Ectodermal cell (in vitro differentiated cells): Measurements from ENCODE around the gene COQ8B. TPM values are rescaled to one million over a fixed set of nuclear protein-coding genes. Genes with fewer than 3 reads are reported as not detected.
"Not testable (repeated sequence)": the region's sequence is repeated elsewhere in the genome, so short reads cannot be mapped to it uniquely, and the experiment has no call there.

Source experiments
- H3K27ac ChIP-seq: 2 replicates; pipeline ENCODE4 v1.7.0; 2013; ENCODE audit warnings: mild to moderate bottlenecking, low read depth, low read length; ENCODE audit not compliant: insufficient read depth, poor library complexity, severe bottlenecking
- H3K27me3 ChIP-seq: 2 replicates; pipeline ENCODE4 v1.7.0; 2013; ENCODE audit warnings: mild to moderate bottlenecking, low read length; ENCODE audit not compliant: insufficient read depth, control insufficient read depth, poor library complexity, severe bottlenecking
- H3K36me3 ChIP-seq: one replicate; pipeline ENCODE4 v1.7.0; 2013; ENCODE audit warnings: low read length; ENCODE audit not compliant: control insufficient read depth, insufficient read depth
- H3K4me1 ChIP-seq: one replicate; pipeline ENCODE4 v1.7.0; 2013; ENCODE audit warnings: low read length; ENCODE audit not compliant: control insufficient read depth, insufficient read depth
- H3K4me3 ChIP-seq: 2 replicates; pipeline ENCODE4 v1.7.0; 2013; ENCODE audit warnings: low read depth, low read length, control low read depth; ENCODE audit not compliant: insufficient read depth
- H3K9me3 ChIP-seq: 2 replicates; pipeline ENCODE4 v1.7.0; 2013; ENCODE audit warnings: mild to moderate bottlenecking, low read length, moderate library complexity; ENCODE audit not compliant: control insufficient read depth
- WGBS, 2 experiments: methylation state at CpG; one replicate each; pipeline ENCODE4 v1.1.7; 2013; ENCODE audit warnings: missing lambda C conversion rate in 2 of 2; 5-methylcytosine and 5-hydroxymethylcytosine counted together
- polyA plus RNA-seq, 4 experiments: library from polyadenylated mRNA; stranded (reverse); fragments of 50-300 nt; gene quantifications; one replicate each; pipeline ENCODE4 v1.2.3, GENCODE V29; 2013

COQ8B gene
- 59.3 TPM for polyA plus RNA-seq (2013, experiment 1 of 4)
- 62.8 TPM for polyA plus RNA-seq (2013, experiment 2 of 4)
- polyA plus RNA-seq (2013, experiment 3 of 4) = 45.9 TPM
- 48.4 TPM for polyA plus RNA-seq (2013, experiment 4 of 4)

- Histone ChIP-seq H3K4me3 (peak within 1 kb of the TSS; percentile 93), H3K36me3 (peaks cover 7% of the 10 kb centered on the region), H3K27ac (peak within 1 kb of the TSS; percentile 77), H3K27me3 (no peaks in the 10 kb centered on the region), H3K4me1 (peaks cover 13% of the 10 kb centered on the region), H3K9me3 (no peaks in the 10 kb centered on the region)
- 0 to 1% methylated on average over 76 of the region's 76 CpGs for WGBS, 2 experiments
Measured at GRCh38 chr19:40716482-40717324, at the start of gene COQ8B, which contains the start of gene ITPKC. COQ8B (minus strand) TSS chr19:40716886; CDS start chr19:40714632, 2,254 bp downstream. ITPKC (plus strand) TSS chr19:40717112; CDS start chr19:40717136, 24 bp downstream.

GRCh38 chr19:40766385-40766784, 49.7 kb upstream of the COQ8B start:
- not testable (repeated sequence) for H3K9me3 ChIP-seq, H3K4me1 ChIP-seq, H3K27me3 ChIP-seq, H3K4me3 ChIP-seq, H3K27ac ChIP-seq
- 94 to 95% methylated on average over 13 of the region's 13 CpGs for WGBS, 2 experiments
- H3K36me3 ChIP-seq = peaks cover 45% of the 10 kb centered on the region

- Histone ChIP-seq H3K27ac (no peak overlapping the region), H3K27me3 (no peaks in the 10 kb centered on the region), H3K9me3 (no peaks in the 10 kb centered on the region), H3K4me1 (no peaks in the 10 kb centered on the region), H3K4me3 (no peak overlapping the region), H3K36me3 (peaks cover 69% of the 10 kb centered on the region)
- 95 to 97% methylated on average over 10 of the region's 10 CpGs for WGBS, 2 experiments
Measured at GRCh38 chr19:40763963-40764362, 47.3 kb upstream of the COQ8B start.

- Histone ChIP-seq H3K4me1 (no peaks in the 10 kb centered on the region), H3K27me3 (no peaks in the 10 kb centered on the region), H3K36me3 (peaks cover 72% of the 10 kb centered on the region), H3K4me3 (no peak overlapping the region), H3K9me3 (no peaks in the 10 kb centered on the region), H3K27ac (no peak overlapping the region)
- WGBS, 2 experiments = 94 to 95% methylated on average over 7 of the region's 7 CpGs
Measured at GRCh38 chr19:40763526-40763925, 46.8 kb upstream of the COQ8B start.

- Histone ChIP-seq H3K36me3 (peaks cover 77% of the 10 kb centered on the region), H3K27ac (no peak overlapping the region), H3K4me3 (no peak overlapping the region), H3K9me3 (no peaks in the 10 kb centered on the region), H3K27me3 (no peaks in the 10 kb centered on the region), H3K4me1 (no peaks in the 10 kb centered on the region)
- 92 to 96% methylated on average over 16 to 17 of the region's 17 CpGs for WGBS, 2 experiments
Measured at GRCh38 chr19:40762754-40763470, 46.2 kb upstream of the COQ8B start.

- Histone ChIP-seq H3K36me3 (peaks cover 72% of the 10 kb centered on the region), H3K27ac (no peak overlapping the region), H3K4me1 (peaks cover 5% of the 10 kb centered on the region), H3K9me3 (no peaks in the 10 kb centered on the region), H3K4me3 (no peak overlapping the region), H3K27me3 (no peaks in the 10 kb centered on the region)
- WGBS, 2 experiments = 95 to 96% methylated on average over 13 of the region's 13 CpGs
Measured at GRCh38 chr19:40759352-40759751, 42.7 kb upstream of the COQ8B start.

GRCh38 chr19:40758491-40758890, 41.8 kb upstream of the COQ8B start:
- Histone ChIP-seq H3K4me1 (peaks cover 6% of the 10 kb centered on the region), H3K27me3 (no peaks in the 10 kb centered on the region), H3K4me3 (no peak overlapping the region), H3K36me3 (peaks cover 70% of the 10 kb centered on the region), H3K27ac (no peak overlapping the region), H3K9me3 (no peaks in the 10 kb centered on the region)
- WGBS, 2 experiments = 91 to 100% methylated on average over 3 of the region's 3 CpGs

- H3K4me3 ChIP-seq = no peak overlapping the region
- H3K27me3 ChIP-seq = no peaks in the 10 kb centered on the region
- no peaks in the 10 kb centered on the region for H3K9me3 ChIP-seq
- no peak overlapping the region for H3K27ac ChIP-seq
- WGBS, 2 experiments = 95 to 96% methylated on average over 10 of the region's 11 CpGs
- H3K4me1 ChIP-seq = peaks cover 6% of the 10 kb centered on the region
- peaks cover 55% of the 10 kb centered on the region for H3K36me3 ChIP-seq
Measured at GRCh38 chr19:40756502-40757110, 39.9 kb upstream of the COQ8B start.

- Histone ChIP-seq H3K9me3 (no peaks in the 10 kb centered on the region), H3K27me3 (no peaks in the 10 kb centered on the region), H3K4me3 (no peak overlapping the region), H3K27ac (no peak overlapping the region), H3K36me3 (peaks cover 50% of the 10 kb centered on the region), H3K4me1 (peaks cover 6% of the 10 kb centered on the region)
- 96 to 98% methylated on average over 8 of the region's 8 CpGs for WGBS, 2 experiments
Measured at GRCh38 chr19:40755791-40756190, 39.1 kb upstream of the COQ8B start.

- WGBS, 2 experiments = 94 to 95% methylated on average over 3 of the region's 3 CpGs
- peaks cover 6% of the 10 kb centered on the region for H3K4me1 ChIP-seq
- no peak overlapping the region for H3K4me3 ChIP-seq
- H3K27me3 ChIP-seq = no peaks in the 10 kb centered on the region
- H3K27ac ChIP-seq = no peak overlapping the region
- H3K9me3 ChIP-seq = no peaks in the 10 kb centered on the region
- peaks cover 44% of the 10 kb centered on the region for H3K36me3 ChIP-seq
Measured at GRCh38 chr19:40755248-40755624, 38.5 kb upstream of the COQ8B start.
